HG03103 (cell line): ENCODE measurements around the gene PNKP.

Experiments
- ATAC-seq: cut with Tn5 transposase; IDR thresholded peaks from one replicate; pipeline ENCODE4 v1.9.1; 2021; ENCODE audit warnings: low read depth; ENCODE audit not compliant: unreplicated experiment

PNKP gene

GRCh38 chr19:49890349-49891311 is 23.3 kb upstream of the PNKP start:
- no peak for ATAC-seq

DNA sequence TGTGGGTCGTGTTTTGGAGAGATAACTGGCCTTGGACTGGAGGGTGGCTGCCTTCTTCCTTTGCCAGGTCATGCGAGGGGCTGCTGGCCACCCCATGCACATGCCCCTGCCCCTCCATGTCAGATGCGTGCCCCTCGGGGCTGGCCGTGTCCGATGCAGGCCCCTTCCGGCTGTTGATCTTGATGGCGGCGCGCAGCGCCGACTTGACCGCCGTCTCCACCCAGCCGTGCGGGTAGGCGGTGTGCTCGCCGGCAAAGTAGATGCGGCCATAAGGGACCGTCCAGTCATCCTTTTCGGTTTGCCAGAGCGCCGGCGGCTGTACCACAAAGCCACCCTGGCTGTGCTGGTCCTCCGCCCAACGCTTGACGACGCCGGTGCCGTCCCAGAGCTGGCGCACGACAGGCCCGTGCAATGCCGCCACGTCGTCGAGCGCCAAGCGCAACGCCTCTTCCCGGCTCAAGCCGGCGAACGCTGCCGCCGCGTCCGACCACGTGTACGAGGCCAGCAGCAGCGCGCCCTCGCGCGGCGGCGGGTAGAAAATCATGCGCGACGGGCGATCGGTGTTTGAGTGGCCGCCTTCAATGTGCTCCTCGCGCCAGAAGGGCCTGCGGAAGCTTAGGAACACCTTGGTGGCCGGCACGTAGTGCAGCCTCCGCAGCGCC is 22.4 kb upstream of the PNKP start:
- no peak for ATAC-seq

- no peak for ATAC-seq
Measured at GRCh38 chr19:49889038-49889686, 21.8 kb upstream of the PNKP start.

- no peak for ATAC-seq
Measured at GRCh38 chr19:49888510-49888824, 21.1 kb upstream of the PNKP start.

GRCh38 chr19:49887665-49888509 is 20.5 kb upstream of the PNKP start:
- no peak for ATAC-seq

DNA sequence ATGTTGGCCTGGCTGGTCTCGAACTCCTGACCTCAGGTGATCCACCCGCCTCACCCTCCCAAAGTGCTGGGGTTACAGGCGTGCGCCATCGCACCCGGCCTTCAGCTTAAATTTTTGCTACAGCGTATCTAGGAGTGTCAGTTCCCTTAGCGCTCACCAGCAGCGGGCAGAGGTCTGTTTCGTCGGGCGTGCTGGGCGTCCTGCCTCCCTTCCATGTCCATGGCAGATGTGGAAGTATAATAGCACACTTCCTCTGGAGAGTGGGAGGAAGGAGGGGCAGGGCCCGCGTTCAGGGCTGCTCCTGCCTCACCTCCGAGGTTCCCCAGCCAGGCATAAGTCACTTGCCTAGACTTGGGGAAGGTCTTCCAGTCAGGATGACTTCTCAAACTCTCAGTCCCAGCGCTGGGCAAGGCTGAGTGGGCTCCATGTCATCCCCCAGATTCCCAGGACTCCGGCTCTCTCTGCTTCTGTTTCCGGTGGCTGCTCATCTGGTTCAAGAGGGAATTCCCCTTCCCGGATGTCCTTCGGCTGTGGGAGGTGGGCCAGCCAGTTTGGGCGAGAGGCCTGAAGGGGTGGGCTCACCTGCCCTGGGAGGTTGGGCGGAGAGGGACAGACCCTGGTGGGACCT is 19.8 kb upstream of the PNKP start:
- ATAC-seq = no peak

- ATAC-seq = no peak
Measured at GRCh38 chr19:49884760-49885159, 17.4 kb upstream of the PNKP start.

GRCh38 chr19:49884109-49884508 is 16.7 kb upstream of the PNKP start:
- ATAC-seq = no peak

DNA sequence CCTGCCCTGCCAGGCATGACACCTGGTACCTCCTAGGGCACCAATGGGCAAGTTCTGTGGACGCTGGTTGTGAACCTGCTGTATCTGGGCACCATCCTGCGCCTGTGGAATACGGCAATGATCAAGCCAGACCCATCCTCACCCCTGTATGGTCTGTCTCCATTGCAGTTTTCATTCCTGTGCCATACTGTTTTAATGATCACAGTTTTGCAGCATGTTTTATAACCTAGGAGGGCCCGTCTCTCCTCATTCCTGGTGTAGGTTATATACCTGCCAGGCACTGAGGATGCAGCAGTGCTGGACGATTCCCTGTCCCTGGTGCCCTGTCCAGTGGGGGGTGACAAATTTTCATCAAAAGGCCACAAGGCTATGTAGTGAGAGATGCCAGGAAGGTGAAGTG is 15.7 kb upstream of the PNKP start:
- no peak for ATAC-seq

- ATAC-seq = no peak
Measured at GRCh38 chr19:49882643-49883042, 15.3 kb upstream of the PNKP start.

DNA sequence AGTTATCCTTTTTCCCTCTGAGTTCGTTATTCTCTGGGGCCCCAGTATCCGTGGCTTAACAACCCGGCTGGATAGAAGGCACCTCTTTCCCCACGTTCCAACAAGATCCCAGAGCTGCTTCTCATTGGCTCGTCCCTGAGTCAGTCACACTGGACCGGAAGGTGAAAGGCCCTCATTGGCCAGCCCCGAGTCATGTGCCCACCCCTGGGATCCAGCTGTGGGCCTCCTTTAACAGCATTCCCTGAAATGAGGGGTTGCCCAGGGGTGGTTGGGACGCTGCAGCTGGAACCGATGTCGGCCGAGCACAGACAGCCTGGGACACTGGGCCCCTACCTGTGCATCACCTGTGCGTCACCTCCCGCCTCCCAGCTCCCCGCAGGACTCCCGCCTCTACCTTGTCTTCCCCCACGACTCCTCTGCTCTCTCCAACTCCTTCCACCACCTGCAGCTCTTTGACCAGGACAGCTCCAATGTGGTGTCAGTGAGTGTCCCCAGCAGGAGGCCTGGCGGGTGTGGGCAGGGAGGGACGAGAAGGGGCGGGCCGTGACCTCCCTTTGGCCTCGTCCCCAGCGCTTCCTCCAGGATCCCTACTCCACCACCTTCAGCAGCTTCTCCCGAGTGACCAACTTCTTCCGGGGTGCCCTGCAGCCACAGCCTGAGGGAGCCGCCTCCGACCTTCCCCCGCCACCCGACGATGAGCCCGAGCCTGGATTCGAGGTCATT is 14.5 kb upstream of the PNKP start:
- no peak for ATAC-seq

DNA sequence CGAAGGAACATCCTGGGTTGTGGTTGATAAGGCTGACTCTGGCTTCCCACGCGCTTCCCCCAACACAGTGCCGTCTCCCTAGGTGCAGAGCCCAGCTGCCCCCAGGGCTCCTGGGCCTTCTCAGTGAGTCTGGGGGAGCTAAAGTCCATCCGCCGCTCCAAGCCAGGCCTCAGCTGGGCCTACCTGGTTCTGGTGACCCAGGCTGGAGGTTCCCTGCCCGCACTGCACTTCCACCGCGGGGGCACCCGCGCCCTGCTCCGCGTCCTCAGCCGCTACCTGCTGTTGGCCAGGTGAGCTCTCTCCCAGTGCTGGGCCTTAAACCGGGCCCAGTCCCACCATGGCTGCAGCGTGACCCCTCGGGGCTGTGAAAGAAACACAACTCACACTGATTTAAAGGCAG is 13.8 kb upstream of the PNKP start:
- no peak for ATAC-seq

GRCh38 chr19:49880162-49880869 is 12.9 kb upstream of the PNKP start:
- no peak for ATAC-seq

GRCh38 chr19:49879243-49879963 is 12.0 kb upstream of the PNKP start:
- ATAC-seq = no peak

DNA sequence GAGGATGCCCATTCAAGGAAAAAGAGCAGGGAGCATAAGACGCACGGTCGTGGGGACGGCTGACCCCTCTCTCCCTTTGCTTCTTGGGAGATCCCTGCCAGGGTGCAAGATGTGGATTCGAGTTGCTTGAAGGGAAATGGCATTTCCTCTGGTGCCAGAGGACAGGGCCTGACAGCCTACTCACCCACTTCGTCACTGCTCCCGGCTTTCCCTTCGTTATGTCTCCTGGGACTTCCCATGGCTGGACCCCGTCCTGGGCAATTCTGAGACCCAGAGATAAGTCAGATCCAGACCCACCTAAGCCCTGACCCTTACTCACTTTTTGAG is 11.3 kb upstream of the PNKP start:
- ATAC-seq = no peak

DNA sequence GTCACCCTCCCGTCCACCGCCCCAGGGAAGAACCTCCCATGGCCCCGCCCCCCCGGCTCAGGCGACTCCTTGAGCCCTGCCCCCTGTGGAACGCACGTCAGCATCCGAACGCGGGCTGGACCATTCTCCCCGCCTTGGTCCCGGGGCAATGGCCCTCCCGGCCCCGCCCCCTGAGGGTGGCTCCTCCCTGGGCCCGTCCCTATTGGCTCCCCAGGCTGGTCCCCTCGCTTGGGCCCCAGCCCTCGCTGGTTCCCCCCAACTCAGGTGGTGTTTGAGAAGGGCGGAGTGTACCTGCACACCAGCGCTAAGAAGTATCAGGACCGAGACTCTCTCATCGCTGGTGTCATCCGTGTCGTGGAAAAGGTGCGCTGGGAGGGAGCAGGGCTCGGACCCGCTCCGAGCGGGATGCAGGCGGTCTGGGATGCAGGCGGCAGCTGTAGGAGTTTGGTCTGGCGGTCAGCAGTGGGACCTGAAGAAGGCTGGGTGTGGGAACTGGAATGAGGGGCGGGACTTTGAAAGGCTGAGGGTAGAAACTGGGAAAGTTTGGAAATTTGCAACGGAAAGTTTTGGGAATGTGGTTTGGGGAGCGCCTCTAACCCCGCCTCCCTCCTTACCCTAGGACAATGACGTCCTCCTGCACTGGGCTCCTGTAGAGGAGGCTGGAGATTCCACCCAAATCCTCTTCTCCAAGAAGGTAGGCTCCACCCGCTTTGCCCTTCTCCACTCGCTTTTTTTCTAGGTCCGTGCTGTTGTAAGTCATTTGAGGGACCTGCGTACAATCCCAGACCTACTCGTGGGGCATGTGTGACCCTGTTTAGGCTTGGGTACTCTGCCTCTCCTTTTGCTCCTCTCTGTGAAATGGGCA is 10.7 kb upstream of the PNKP start:
- ATAC-seq = peak; percentile 43

DNA sequence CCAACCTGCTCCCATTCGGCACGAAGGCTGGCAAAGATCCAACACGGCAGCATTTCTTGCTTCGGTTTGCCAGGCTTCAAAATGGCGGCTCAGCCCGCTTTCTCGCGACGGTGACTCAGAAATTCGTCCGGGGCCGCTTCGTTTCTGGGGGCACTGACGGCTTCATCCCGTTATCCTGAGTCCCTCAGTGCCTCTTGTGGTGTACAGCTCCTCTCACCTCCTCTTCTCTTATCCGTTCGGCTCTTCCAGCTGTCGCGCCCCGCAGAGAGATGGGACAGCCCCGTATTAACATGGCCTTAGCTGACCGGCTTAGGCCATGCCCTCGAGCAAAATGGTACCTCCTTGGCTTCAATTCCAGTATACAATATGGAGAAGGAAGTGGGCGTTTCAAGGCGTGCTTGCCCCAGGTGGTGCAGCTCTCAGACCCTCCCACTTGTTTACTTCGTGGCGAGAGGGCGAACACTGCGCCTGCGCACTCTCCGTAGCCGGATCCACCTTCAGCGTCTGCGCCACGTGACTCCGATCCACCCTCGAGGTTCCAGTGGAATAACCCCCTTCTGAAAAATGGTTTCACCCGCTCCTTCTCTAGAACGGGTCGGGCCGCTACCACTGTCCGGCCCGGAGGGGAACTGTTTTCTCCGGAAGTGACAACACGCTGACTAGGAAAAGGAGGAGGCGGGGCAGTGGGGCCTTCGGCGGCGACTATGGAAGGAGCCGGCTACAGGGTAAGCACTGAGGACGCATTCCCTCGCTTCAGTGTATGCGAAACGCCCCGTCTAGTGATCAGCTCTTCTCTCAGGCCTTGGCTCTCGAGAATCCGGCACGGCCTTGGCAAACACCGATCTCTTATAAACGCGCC is 9.9 kb upstream of the PNKP start, which contains the start of the genes AKT1S1 and TBC1D17:
Gene AKT1S1 (minus strand): TSS at position 336 of the 859 bp plus-strand sequence. CDS start 4,060 bp downstream, outside the sequence.
Gene TBC1D17 (plus strand): TSS at position 683 of the 859 bp plus-strand sequence. CDS start 22 bp downstream, at position 705.
- peak; percentile 44 for ATAC-seq
